NCI-H128 (cell line): ENCODE data around the gene ERCC5.

Experiments used
- DNase-seq: peaks from one replicate; lab custom pipeline; 2025; ENCODE audit not compliant: unreplicated experiment; lab: John Stamatoyannopoulos, UW

Gene ERCC5

GRCh38 chr13:102879793-102880499 is 34.1 kb downstream of the ERCC5 start:
- DNase-seq: no peak

GRCh38 chr13:102881819-102882686 is 36.2 kb downstream of the ERCC5 start:
- no peak for DNase-seq

- DNase-seq: no peak
Measured at GRCh38 chr13:102892503-102892902, 46.7 kb downstream of the ERCC5 start.

- DNase-seq: no peak
Measured at GRCh38 chr13:102897371-102898138, 51.7 kb downstream of the ERCC5 start.

GRCh38 chr13:102900193-102900608 is 54.4 kb downstream of the ERCC5 start:
- no peak for DNase-seq

GRCh38 chr13:102901056-102901455 is 55.2 kb downstream of the ERCC5 start:
- DNase-seq: no peak

- DNase-seq: no peak
Measured at GRCh38 chr13:102901615-102902305, 55.9 kb downstream of the ERCC5 start.

GRCh38 chr13:102902789-102903347 is 57.0 kb downstream of the ERCC5 start:
- no peak for DNase-seq

- no peak for DNase-seq
Measured at GRCh38 chr13:102903659-102904407, 58.0 kb downstream of the ERCC5 start.

- no peak for DNase-seq
Measured at GRCh38 chr13:102904408-102904862, 58.6 kb downstream of the ERCC5 start.

- no peak for DNase-seq
Measured at GRCh38 chr13:102905905-102906771, 60.3 kb downstream of the ERCC5 start.

- no peak for DNase-seq
Measured at GRCh38 chr13:102907016-102907756, 61.4 kb downstream of the ERCC5 start.

- DNase-seq: no peak
Measured at GRCh38 chr13:102907886-102908515, 62.2 kb downstream of the ERCC5 start.

GRCh38 chr13:102909971-102910370 is 64.1 kb downstream of the ERCC5 start:
- DNase-seq: no peak

- DNase-seq: no peak
Measured at GRCh38 chr13:102911336-102911735, 65.5 kb downstream of the ERCC5 start.

GRCh38 chr13:102912599-102912998 is 66.8 kb downstream of the ERCC5 start:
- no peak for DNase-seq

- no peak for DNase-seq
Measured at GRCh38 chr13:102913914-102914313, 68.1 kb downstream of the ERCC5 start.
